H7 (cell line): Measurements from ENCODE around the gene CTNNA3. TPM values are rescaled to one million over a fixed set of nuclear protein-coding genes. Genes with fewer than 3 reads are reported as not detected.

Source experiments
- DNase-seq: peaks from one replicate; pipeline ENCODE4 v3.0.0; 2012
- H3K27me3 ChIP-seq: 2 replicates; pipeline ENCODE4 v1.6.0; 2011; ENCODE audit warnings: mild to moderate bottlenecking, low read length; ENCODE audit not compliant: control insufficient read depth, insufficient read depth
- H3K36me3 ChIP-seq: replicated peaks from 2 replicates; pipeline ENCODE4 v1.5.1; 2011; ENCODE audit warnings: low read length; ENCODE audit not compliant: control insufficient read depth, insufficient read depth
- H3K4me3 ChIP-seq: 2 replicates; pipeline ENCODE4 v1.5.1; 2011; ENCODE audit warnings: low read depth, mild to moderate bottlenecking, control low read depth, low read length, moderate library complexity; ENCODE audit not compliant: insufficient read depth
- total RNA-seq: library from RNA; depleted of rRNA; stranded (reverse); fragments of >200 nt; shearing (Covaris generic); gene quantifications from 2 replicates; pipeline ENCODE4 v1.2.3, GENCODE V29; 2014

CTNNA3 gene
- total RNA-seq, 1 experiment from 2014 or later = 10.6 TPM

GRCh38 chr10:66501356-66501755, 1194.6 kb downstream of the CTNNA3 start:
- Histone ChIP-seq H3K36me3 (no peaks in the 10 kb centered on the region), H3K27me3 (no peaks in the 10 kb centered on the region), H3K4me3 (no peak overlapping the region)
- DNase-seq = no peak

DNA sequence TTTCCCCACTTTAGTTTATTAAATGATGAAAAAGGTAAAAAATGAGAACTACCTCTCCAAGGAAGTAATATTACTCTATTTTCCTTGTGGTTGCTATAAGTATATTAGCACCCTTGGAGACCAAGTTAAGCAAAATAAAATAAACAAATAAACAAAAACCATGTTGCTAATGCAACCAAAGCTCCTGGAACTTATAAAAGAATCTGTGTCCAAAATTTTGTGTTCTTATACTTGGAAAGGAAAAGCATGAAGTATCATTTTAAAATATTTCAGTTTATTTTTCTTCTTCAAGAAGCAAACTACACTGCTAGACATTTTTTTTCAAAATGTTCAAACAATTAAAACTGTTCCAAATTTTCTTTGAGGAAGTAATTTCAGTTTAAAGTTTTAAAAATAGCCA, 1212.0 kb downstream of the CTNNA3 start:
- no peaks in the 10 kb centered on the region for H3K27me3 ChIP-seq
- no peaks in the 10 kb centered on the region for H3K36me3 ChIP-seq
- DNase-seq = no peak
- H3K4me3 ChIP-seq = no peak overlapping the region

GRCh38 chr10:66472156-66472555, 1223.8 kb downstream of the CTNNA3 start:
- no peak for DNase-seq
- H3K4me3 ChIP-seq = no peak overlapping the region
- H3K36me3 ChIP-seq = no peaks in the 10 kb centered on the region
- no peaks in the 10 kb centered on the region for H3K27me3 ChIP-seq

DNA sequence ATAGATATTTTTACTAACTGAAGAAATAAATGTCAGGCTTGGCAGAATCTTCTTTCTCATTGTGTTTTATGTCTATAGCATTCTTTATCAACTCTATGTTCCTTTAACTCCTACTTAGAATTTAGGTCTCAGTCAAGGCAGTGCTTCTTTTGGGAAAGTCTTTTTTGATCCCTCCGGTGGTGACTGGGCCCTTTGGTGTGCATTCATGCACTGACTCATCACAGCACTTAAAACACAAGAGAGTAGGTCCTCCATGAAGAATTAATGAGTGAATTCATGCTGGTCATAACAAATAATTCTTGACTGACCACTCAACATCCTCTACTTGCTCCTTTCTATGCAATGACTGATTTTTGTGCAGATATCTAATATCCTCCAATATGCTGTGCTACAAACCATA, 1229.0 kb downstream of the CTNNA3 start:
- DNase-seq = no peak
- H3K4me3 ChIP-seq = no peak overlapping the region
- H3K27me3 ChIP-seq = no peaks in the 10 kb centered on the region
- H3K36me3 ChIP-seq = no peaks in the 10 kb centered on the region

DNA sequence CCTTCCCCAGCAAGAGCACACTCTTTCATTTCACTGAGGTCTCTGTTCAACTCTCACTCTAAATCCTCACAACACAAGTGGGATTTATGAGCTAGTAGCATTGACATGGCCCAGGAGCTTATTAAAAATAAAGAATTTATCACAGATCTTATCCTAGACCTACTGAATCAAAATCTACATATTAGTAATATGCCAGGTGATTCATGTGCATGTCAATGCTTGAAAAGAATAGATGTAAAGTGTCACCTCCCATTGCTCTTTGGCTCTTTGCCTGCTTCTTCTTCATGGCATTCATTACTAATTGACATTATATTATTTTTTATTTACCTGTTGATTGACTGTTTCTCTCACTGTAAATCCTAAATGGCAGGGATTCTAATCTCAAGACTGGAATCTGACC, 1229.4 kb downstream of the CTNNA3 start:
- Histone ChIP-seq H3K27me3 (no peaks in the 10 kb centered on the region), H3K4me3 (no peak overlapping the region), H3K36me3 (no peaks in the 10 kb centered on the region)
- no peak for DNase-seq

GRCh38 chr10:66463611-66464010, 1232.4 kb downstream of the CTNNA3 start:
- no peak for DNase-seq

DNA sequence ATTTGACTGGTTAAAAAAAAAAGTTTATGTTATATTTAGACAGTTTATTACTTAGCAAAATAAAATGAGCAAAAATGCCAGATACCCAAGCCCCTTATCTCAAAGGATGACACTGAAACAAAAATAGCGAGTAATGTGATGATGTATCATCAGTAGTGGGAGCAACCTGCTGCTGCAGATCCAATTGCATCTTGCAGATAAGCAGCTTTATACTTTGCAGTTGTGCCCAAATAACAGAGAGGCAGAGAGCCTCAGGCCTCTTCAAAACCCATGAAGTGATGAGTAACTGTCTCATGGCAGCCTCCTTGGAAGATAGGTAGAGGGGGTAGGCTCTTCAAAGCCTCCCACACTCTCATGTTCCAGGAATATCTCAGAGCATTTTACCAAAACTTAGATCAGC, 1238.4 kb downstream of the CTNNA3 start:
- H3K27me3 ChIP-seq = no peaks in the 10 kb centered on the region

More at GRCh38 chr10:66463611-66464010, 1232.4 kb downstream of the CTNNA3 start:
- Histone ChIP-seq H3K4me3 (no peak overlapping the region), H3K36me3 (no peaks in the 10 kb centered on the region), H3K27me3 (no peaks in the 10 kb centered on the region)

DNA sequence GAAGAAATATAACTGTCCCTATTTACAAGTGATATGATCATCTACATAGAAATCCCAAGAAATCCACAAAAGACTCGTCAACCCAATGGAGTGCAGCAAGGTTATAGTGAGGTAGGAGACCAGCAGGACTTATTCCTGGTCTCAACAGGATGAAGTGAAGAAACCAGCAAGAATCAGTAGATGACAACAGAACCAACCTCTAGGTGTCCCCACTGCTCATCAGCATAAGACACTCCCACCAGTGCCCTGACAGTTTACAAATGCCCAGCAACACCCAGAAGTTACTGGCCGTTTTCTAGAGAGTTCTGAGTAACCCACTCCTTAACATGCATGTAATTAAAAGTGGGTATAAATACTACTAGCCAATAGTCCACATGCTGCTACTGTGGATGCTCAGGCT, 1240.7 kb downstream of the CTNNA3 start:
- H3K4me3 ChIP-seq = no peak overlapping the region
- no peak for DNase-seq
- H3K36me3 ChIP-seq = no peaks in the 10 kb centered on the region
- no peaks in the 10 kb centered on the region for H3K27me3 ChIP-seq

More for the DNA sequence above, 1238.4 kb downstream of the CTNNA3 start:
- no peak overlapping the region for H3K4me3 ChIP-seq
- no peaks in the 10 kb centered on the region for H3K36me3 ChIP-seq
- no peak for DNase-seq

GRCh38 chr10:66440568-66440967, 1255.4 kb downstream of the CTNNA3 start:
- Histone ChIP-seq H3K4me3 (no peak overlapping the region), H3K27me3 (no peaks in the 10 kb centered on the region), H3K36me3 (no peaks in the 10 kb centered on the region)
- DNase-seq = no peak

DNA sequence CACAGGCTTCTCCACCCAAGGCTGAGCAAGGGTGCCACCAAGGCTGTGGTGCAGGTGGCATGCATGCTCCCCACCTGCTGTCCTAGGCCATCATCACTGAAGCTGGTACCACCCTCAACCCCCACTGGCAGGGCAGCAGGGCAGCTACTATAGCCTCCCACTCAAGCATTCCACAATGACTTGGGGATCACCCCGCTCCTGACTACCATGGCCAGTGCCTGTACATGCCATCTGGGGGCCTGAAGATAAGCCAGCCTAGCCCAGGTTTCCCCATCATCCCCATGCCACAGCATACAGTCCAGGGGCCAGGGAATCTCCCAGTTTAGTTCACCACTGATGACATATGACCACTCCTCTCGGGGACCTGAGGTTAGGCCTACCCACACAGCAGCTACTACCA, 1281.1 kb downstream of the CTNNA3 start:
- no peaks in the 10 kb centered on the region for H3K36me3 ChIP-seq

GRCh38 chr10:66405566-66405965, 1290.4 kb downstream of the CTNNA3 start:
- Histone ChIP-seq H3K36me3 (no peaks in the 10 kb centered on the region), H3K27me3 (no peaks in the 10 kb centered on the region), H3K4me3 (no peak overlapping the region)
- no peak for DNase-seq

More for the DNA sequence above, 1281.1 kb downstream of the CTNNA3 start:
- no peak overlapping the region for H3K4me3 ChIP-seq
- no peaks in the 10 kb centered on the region for H3K27me3 ChIP-seq
- no peak for DNase-seq

- DNase-seq = no peak
- no peak overlapping the region for H3K4me3 ChIP-seq
- no peaks in the 10 kb centered on the region; the same call in 1 of the 2 replicates for H3K27me3 ChIP-seq
Observed at GRCh38 chr10:66398669-66399068, 1297.3 kb downstream of the CTNNA3 start.

GRCh38 chr10:66394342-66395063, 1301.5 kb downstream of the CTNNA3 start:
- peak; percentile 1 for DNase-seq
- H3K4me3 ChIP-seq = no peak overlapping the region
- H3K36me3 ChIP-seq = no peaks in the 10 kb centered on the region
- H3K27me3 ChIP-seq = no peaks in the 10 kb centered on the region; the same call in 1 of the 2 replicates

More at GRCh38 chr10:66398669-66399068, 1297.3 kb downstream of the CTNNA3 start:
- no peaks in the 10 kb centered on the region for H3K36me3 ChIP-seq

- Histone ChIP-seq H3K4me3 (no peak overlapping the region), H3K27me3 (no peaks in the 10 kb centered on the region), H3K36me3 (no peaks in the 10 kb centered on the region)
- no peak for DNase-seq
Observed at GRCh38 chr10:66390926-66391325, 1305.1 kb downstream of the CTNNA3 start.

GRCh38 chr10:66381045-66381444, 1315.0 kb downstream of the CTNNA3 start:
- H3K27me3 ChIP-seq = no peaks in the 10 kb centered on the region
- H3K36me3 ChIP-seq = no peaks in the 10 kb centered on the region
- no peak for DNase-seq
- no peak overlapping the region for H3K4me3 ChIP-seq
